ENCODE measurements around the gene CD6. TPM values are rescaled to one million over a fixed set of nuclear protein-coding genes. Genes with fewer than 3 reads are reported as not detected.

Gene CD6
- total RNA-seq, 1 donor from 2014 or later, result 0.39 TPM

DNA sequence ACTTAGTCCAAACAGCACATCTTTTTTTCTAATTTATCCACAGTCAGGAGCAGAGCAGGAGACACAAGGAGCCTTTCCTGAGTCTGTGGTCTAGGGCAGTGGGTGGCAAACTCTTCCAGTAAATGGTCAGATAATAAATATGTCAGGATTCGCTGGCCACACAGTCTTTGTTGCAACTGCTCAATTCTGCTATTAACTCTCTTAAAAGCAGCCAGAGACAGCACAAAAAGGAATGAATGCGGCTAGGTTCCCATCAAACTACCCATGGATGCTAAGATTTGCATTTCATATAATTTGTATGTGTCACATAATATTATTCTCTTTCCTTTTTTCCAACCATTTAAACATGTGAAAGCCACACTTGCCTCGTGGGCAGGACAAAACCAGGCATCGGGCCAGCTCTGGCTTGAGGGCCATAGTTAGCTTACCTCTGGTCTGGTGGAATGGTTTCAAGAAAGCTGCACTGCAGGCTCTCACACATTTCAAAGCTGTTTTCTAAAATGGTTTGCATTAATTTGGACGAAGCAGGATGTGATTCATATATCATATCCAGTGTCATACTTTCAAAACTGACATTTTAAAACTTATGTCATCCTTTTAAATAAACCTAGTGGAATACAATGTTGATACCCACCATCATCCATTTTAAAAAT, 66.1 kb downstream of the CD6 start:
- peaks cover 14% of the 10 kb centered on the region for H3K4me1 Mint-ChIP-seq (ENCODE audit: low read depth, unreplicated experiment)
- H3K27me3 ChIP-seq (ENCODE audit: insufficient read depth, low read length), result no peaks in the 10 kb centered on the region
- H3K79me2 ChIP-seq (ENCODE audit: insufficient read depth, low read length), result no peaks in the 10 kb centered on the region
- no peaks in the 10 kb centered on the region for H3K36me3 ChIP-seq (ENCODE audit: insufficient read depth, low read length)
- peak; percentile 40 for DNase-seq (ENCODE audit: low read depth)
- no peak overlapping the region for H3K4me3 ChIP-seq (ENCODE audit: insufficient read depth, low read depth, low read length)
- H2AFZ ChIP-seq (ENCODE audit: low read depth, low read length), result no peak overlapping the region
- peaks cover 9% of the 10 kb centered on the region for H3K4me1 ChIP-seq (ENCODE audit: insufficient read depth, low read length)
- H3K4me3 Mint-ChIP-seq (ENCODE audit: unreplicated experiment), result no peak overlapping the region
- no peak overlapping the region for H3K9ac ChIP-seq (ENCODE audit: low read length)
- no peaks in the 10 kb centered on the region for H3K9me3 Mint-ChIP-seq (ENCODE audit: unreplicated experiment)
- no peaks in the 10 kb centered on the region for H4K20me1 ChIP-seq (ENCODE audit: insufficient read depth, low read length)
- H3K9me3 ChIP-seq (ENCODE audit: insufficient read depth, low read depth, low read length), result no peaks in the 10 kb centered on the region
- no peak for TF ChIP-seq EZH2 (IDR thresholded peaks at IDR 0.05; ENCODE audit: insufficient read depth, low read length)
- TF ChIP-seq, protein P1, sequence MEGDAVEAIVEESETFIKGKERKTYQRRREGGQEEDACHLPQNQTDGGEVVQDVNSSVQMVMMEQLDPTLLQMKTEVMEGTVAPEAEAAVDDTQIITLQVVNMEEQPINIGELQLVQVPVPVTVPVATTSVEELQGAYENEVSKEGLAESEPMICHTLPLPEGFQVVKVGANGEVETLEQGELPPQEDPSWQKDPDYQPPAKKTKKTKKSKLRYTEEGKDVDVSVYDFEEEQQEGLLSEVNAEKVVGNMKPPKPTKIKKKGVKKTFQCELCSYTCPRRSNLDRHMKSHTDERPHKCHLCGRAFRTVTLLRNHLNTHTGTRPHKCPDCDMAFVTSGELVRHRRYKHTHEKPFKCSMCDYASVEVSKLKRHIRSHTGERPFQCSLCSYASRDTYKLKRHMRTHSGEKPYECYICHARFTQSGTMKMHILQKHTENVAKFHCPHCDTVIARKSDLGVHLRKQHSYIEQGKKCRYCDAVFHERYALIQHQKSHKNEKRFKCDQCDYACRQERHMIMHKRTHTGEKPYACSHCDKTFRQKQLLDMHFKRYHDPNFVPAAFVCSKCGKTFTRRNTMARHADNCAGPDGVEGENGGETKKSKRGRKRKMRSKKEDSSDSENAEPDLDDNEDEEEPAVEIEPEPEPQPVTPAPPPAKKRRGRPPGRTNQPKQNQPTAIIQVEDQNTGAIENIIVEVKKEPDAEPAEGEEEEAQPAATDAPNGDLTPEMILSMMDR (IDR thresholded peaks at IDR 0.05; ENCODE audit: insufficient read depth, low read depth, low read length), result no peak
- H3K36me3 Mint-ChIP-seq (ENCODE audit: low read depth, unreplicated experiment), result no peaks in the 10 kb centered on the region
- no peak overlapping the region for H3K27ac Mint-ChIP-seq (ENCODE audit: unreplicated experiment)
- FAIRE-seq, result no peak
- peaks cover 10% of the 10 kb centered on the region for H3K27me3 Mint-ChIP-seq (ENCODE audit: low read depth, unreplicated experiment)
- H3K27ac ChIP-seq (ENCODE audit: low read depth, low read length), result no peak overlapping the region
- no peak overlapping the region for H3K4me2 ChIP-seq (ENCODE audit: low read length)

DNA sequence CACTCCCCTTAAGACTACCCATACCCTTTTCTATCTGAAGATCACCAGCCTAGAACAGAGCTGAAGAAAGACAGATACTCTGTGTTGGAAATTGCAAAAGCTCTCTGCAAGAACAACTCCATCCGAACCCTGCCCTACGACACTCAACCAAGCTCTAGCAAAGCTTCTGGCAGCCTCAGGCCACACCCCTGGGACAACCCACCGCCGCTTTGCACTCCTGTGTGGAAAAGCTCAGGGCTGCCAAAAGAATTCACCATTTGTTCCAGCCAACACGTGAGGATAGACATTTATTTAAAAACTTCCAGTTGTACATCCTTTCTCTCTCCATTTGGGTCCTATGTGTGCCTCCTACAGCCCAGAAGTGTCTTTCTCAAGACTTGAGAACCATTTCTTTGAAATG, 68.4 kb downstream of the CD6 start:
- peaks cover 10% of the 10 kb centered on the region for H3K27me3 Mint-ChIP-seq (ENCODE audit: low read depth, unreplicated experiment)
- no peak overlapping the region for H3K27ac Mint-ChIP-seq (ENCODE audit: unreplicated experiment)
- H3K9me3 Mint-ChIP-seq (ENCODE audit: unreplicated experiment), result no peaks in the 10 kb centered on the region
- DNase-seq (ENCODE audit: low read depth) (no peak), FAIRE-seq (no peak)
- H3K4me1 Mint-ChIP-seq (ENCODE audit: low read depth, unreplicated experiment), result peaks cover 12% of the 10 kb centered on the region
- no peaks in the 10 kb centered on the region for H3K36me3 Mint-ChIP-seq (ENCODE audit: low read depth, unreplicated experiment)
- no peak overlapping the region for H3K27ac ChIP-seq (ENCODE audit: low read depth, low read length)
- H3K4me2 ChIP-seq (ENCODE audit: low read length), result no peak overlapping the region
- no peak overlapping the region for H3K4me3 Mint-ChIP-seq (ENCODE audit: unreplicated experiment)
- H3K79me2 ChIP-seq (ENCODE audit: insufficient read depth, low read length), result no peaks in the 10 kb centered on the region
- H3K36me3 ChIP-seq (ENCODE audit: insufficient read depth, low read length), result no peaks in the 10 kb centered on the region
- no peak overlapping the region for H2AFZ ChIP-seq (ENCODE audit: low read depth, low read length)
- H3K4me1 ChIP-seq (ENCODE audit: insufficient read depth, low read length), result peaks cover 9% of the 10 kb centered on the region
- no peaks in the 10 kb centered on the region for H4K20me1 ChIP-seq (ENCODE audit: insufficient read depth, low read length)
- H3K9ac ChIP-seq (ENCODE audit: low read length), result no peak overlapping the region
- no peaks in the 10 kb centered on the region for H3K9me3 ChIP-seq (ENCODE audit: insufficient read depth, low read depth, low read length)
- H3K27me3 ChIP-seq (ENCODE audit: insufficient read depth, low read length), result no peaks in the 10 kb centered on the region
- H3K4me3 ChIP-seq (ENCODE audit: insufficient read depth, low read depth, low read length), result no peak overlapping the region
- TF ChIP-seq, protein P1 (IDR thresholded peaks at IDR 0.05; ENCODE audit: insufficient read depth, low read depth, low read length), result no peak
- no peak for TF ChIP-seq EZH2 (IDR thresholded peaks at IDR 0.05; ENCODE audit: insufficient read depth, low read length)

DNA sequence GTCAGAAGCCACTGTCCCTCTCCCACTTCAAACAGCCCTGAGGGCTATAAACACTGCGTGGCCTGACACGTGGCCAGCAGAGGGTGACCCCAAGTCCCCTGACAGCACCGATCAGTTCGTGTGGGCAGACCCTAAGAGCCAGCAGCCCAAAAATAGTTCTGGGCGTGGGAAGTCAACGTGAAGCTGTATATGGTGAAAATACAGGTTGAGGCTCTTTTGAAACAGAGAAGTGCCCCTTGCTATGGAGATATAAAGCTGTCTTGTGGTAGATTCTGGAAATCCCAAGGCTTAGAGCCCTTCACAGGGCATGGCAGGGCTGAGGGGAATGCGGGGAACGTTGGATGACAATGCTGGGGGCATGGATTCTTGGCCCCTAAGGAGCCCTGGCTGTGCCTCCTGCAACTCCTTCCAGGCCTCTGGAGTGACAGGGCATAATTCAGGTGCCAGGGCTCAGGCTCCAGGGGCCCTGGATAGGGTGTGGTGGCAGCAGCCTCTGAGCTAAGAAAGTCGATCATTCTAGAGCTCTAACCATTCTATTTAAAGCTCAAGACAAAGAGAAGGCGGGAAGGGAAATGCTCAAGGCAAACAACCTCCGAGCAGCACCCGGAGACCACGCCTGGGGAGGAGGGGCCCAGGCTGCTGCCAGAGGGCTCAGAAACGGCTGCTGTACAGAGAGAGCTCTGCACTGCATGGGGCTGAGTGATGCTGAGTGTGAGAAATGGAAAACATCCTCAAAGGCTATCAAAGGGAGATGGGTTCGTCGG, 70.5 kb downstream of the CD6 start:
- Histone ChIP-seq H3K4me2 (ENCODE audit: low read length) (peak overlapping the region; percentile 17), H3K36me3 (ENCODE audit: insufficient read depth, low read length) (no peaks in the 10 kb centered on the region), H3K79me2 (ENCODE audit: insufficient read depth, low read length) (no peaks in the 10 kb centered on the region), H3K9ac (ENCODE audit: low read length) (no peak overlapping the region), H3K27me3 (ENCODE audit: insufficient read depth, low read length) (no peaks in the 10 kb centered on the region), H3K27ac (ENCODE audit: low read depth, low read length) (no peak overlapping the region), H3K9me3 (ENCODE audit: insufficient read depth, low read depth, low read length) (no peaks in the 10 kb centered on the region), H2AFZ (ENCODE audit: low read depth, low read length) (peak overlapping the region; percentile 72), H3K4me3 (ENCODE audit: insufficient read depth, low read depth, low read length) (no peak overlapping the region), H4K20me1 (ENCODE audit: insufficient read depth, low read length) (no peaks in the 10 kb centered on the region), H3K4me1 (ENCODE audit: insufficient read depth, low read length) (peaks cover 9% of the 10 kb centered on the region)
- no peak overlapping the region for H3K27ac Mint-ChIP-seq (ENCODE audit: unreplicated experiment)
- peaks cover 10% of the 10 kb centered on the region for H3K4me1 Mint-ChIP-seq (ENCODE audit: low read depth, unreplicated experiment)
- no peak overlapping the region for H3K4me3 Mint-ChIP-seq (ENCODE audit: unreplicated experiment)
- H3K27me3 Mint-ChIP-seq (ENCODE audit: low read depth, unreplicated experiment), result peaks cover 3% of the 10 kb centered on the region
- no peaks in the 10 kb centered on the region for H3K36me3 Mint-ChIP-seq (ENCODE audit: low read depth, unreplicated experiment)
- H3K9me3 Mint-ChIP-seq (ENCODE audit: unreplicated experiment), result no peaks in the 10 kb centered on the region
- DNase-seq (ENCODE audit: low read depth) (no peak), FAIRE-seq (no peak)
- no peak for TF ChIP-seq EZH2 (IDR thresholded peaks at IDR 0.05; ENCODE audit: insufficient read depth, low read length)
- TF ChIP-seq, protein P1 (IDR thresholded peaks at IDR 0.05; ENCODE audit: insufficient read depth, low read depth, low read length), result no peak
